ENCODE data around the gene LAMTOR1. TPM values are rescaled to one million over a fixed set of nuclear protein-coding genes. Genes with fewer than 3 reads are reported as not detected.

Gene LAMTOR1
- total and polyA plus RNA-seq, 2 donors (not counting 1 experiment from before 2014, with no cell fraction given), result 71.0 to 104 TPM

- H3K9me3 Mint-ChIP-seq (ENCODE audit: insufficient read depth), result no peaks in the 10 kb centered on the region
- Histone ChIP-seq H3K36me3 (replicated peaks in 1 of 2; ENCODE audit: control extremely low read depth in 1 of 2, control insufficient read depth in 1 of 2, extremely low read depth in 1 of 2, insufficient read depth in 2 of 2, low read length in 1 of 2) (peaks cover 0 to 3% of the 10 kb centered on the region in 2 experiments), H3K4me1 (ENCODE audit: control insufficient read depth in 2 of 2, insufficient read depth in 2 of 2, low read length in 2 of 2) (peaks cover 20 to 22% of the 10 kb centered on the region in 2 donors), H3K27ac (ENCODE audit: low read length in 2 of 2) (no peak overlapping the region), H3K4me2 (replicated peaks; ENCODE audit: low read depth, low read length, poor library complexity, severe bottlenecking) (no peak overlapping the region), H3K9ac (ENCODE audit: low read length) (no peak overlapping the region), H3K79me2 (ENCODE audit: control insufficient read depth, insufficient read depth, low read length) (peaks cover 74% of the 10 kb centered on the region), H4K20me1 (ENCODE audit: control insufficient read depth, insufficient read depth, low read length, poor library complexity, severe bottlenecking) (no peaks in the 10 kb centered on the region), H3K9me3 (ENCODE audit: control extremely low read depth in 1 of 3, control insufficient read depth in 2 of 3, insufficient read depth in 1 of 3, low read length in 2 of 3) (no peaks in the 10 kb centered on the region), H2AFZ (ENCODE audit: insufficient read depth, low read depth, low read length, poor library complexity, severe bottlenecking) (no peak overlapping the region), H3K27me3 (replicated peaks in 1 of 4; ENCODE audit: control extremely low read depth in 1 of 4, control insufficient read depth in 3 of 4, insufficient read depth in 4 of 4, low read length in 3 of 4) (no peaks in the 10 kb centered on the region), H3K4me3 (ENCODE audit: control extremely low read depth in 1 of 5, extremely low read depth in 1 of 5, insufficient read depth in 1 of 5, low read depth in 2 of 5, low read length in 4 of 5) (no peak overlapping the region)
- TF ChIP-seq EZH2 (IDR thresholded peaks at IDR 0.05; ENCODE audit: borderline replicate concordance, insufficient read depth, low read depth, low read length, poor library complexity, severe bottlenecking) (no peak), CTCF (IDR thresholded peaks at IDR 0.05) (no peak)
- no peak for ATAC-seq (ENCODE audit: low read depth)
- peaks cover 21% of the 10 kb centered on the region for H3K4me1 Mint-ChIP-seq
- CTCF ChIA-PET, result interaction anchor here (0.7 to 2.3 kb wide), 3 partner anchors 10 to 27 kb away, joined by 3 to 6 read pairs (median 3); no protein-coding TSS in a partner anchor
- 96% methylated on average over 3 of the region's 3 CpGs for WGBS (ENCODE audit: insufficient coverage)
- DNase-seq, result no peak
- H3K27me3 Mint-ChIP-seq, result no peaks in the 10 kb centered on the region
- POLR2A ChIA-PET, result no interaction called here
- no peak overlapping the region for H3K4me3 Mint-ChIP-seq
- intact Hi-C loops (cut with micrococcal nuclease), result no loop called here
- H3K27ac Mint-ChIP-seq, result no peak overlapping the region
Measured at GRCh38 chr11:72072348-72072747, 30.7 kb downstream of the LAMTOR1 start.

- H3K4me3 Mint-ChIP-seq, result no peak overlapping the region
- H3K27ac Mint-ChIP-seq, result no peak overlapping the region
- CTCF ChIA-PET, result interaction anchor here (2.3 kb wide), 1 partner anchor 8 kb away, joined by 6 read pairs; no protein-coding TSS in a partner anchor
Measured at GRCh38 chr11:72070491-72070890, 32.6 kb downstream of the LAMTOR1 start.

More at GRCh38 chr11:72070491-72070890, 32.6 kb downstream of the LAMTOR1 start:
- Histone ChIP-seq H3K9ac (ENCODE audit: low read length) (no peak overlapping the region), H3K27ac (ENCODE audit: low read length in 2 of 2) (peak overlapping the region in 1 of 2 donors; percentile 12), H3K4me2 (replicated peaks; ENCODE audit: low read depth, low read length, poor library complexity, severe bottlenecking) (no peak overlapping the region), H3K36me3 (replicated peaks in 1 of 2; ENCODE audit: control extremely low read depth in 1 of 2, control insufficient read depth in 1 of 2, extremely low read depth in 1 of 2, insufficient read depth in 2 of 2, low read length in 1 of 2) (peaks cover 0 to 3% of the 10 kb centered on the region in 2 experiments), H3K27me3 (replicated peaks in 1 of 4; ENCODE audit: control extremely low read depth in 1 of 4, control insufficient read depth in 3 of 4, insufficient read depth in 4 of 4, low read length in 3 of 4) (no peaks in the 10 kb centered on the region), H3K79me2 (ENCODE audit: control insufficient read depth, insufficient read depth, low read length) (peaks cover 64% of the 10 kb centered on the region), H2AFZ (ENCODE audit: insufficient read depth, low read depth, low read length, poor library complexity, severe bottlenecking) (no peak overlapping the region), H3K4me1 (ENCODE audit: control insufficient read depth in 2 of 2, insufficient read depth in 2 of 2, low read length in 2 of 2) (peaks cover 16 to 22% of the 10 kb centered on the region in 2 donors), H3K4me3 (ENCODE audit: control extremely low read depth in 1 of 5, extremely low read depth in 1 of 5, insufficient read depth in 1 of 5, low read depth in 2 of 5, low read length in 4 of 5) (no peak overlapping the region), H4K20me1 (ENCODE audit: control insufficient read depth, insufficient read depth, low read length, poor library complexity, severe bottlenecking) (no peaks in the 10 kb centered on the region), H3K9me3 (ENCODE audit: control extremely low read depth in 1 of 3, control insufficient read depth in 2 of 3, insufficient read depth in 1 of 3, low read length in 2 of 3) (no peaks in the 10 kb centered on the region)
- POLR2A ChIA-PET, result no interaction called here
- Mint-ChIP-seq H3K27me3 (no peaks in the 10 kb centered on the region), H3K9me3 (ENCODE audit: insufficient read depth) (no peaks in the 10 kb centered on the region), H3K4me1 (peaks cover 14% of the 10 kb centered on the region)
- ATAC-seq (ENCODE audit: low read depth), result no peak
- DNase-seq, result no peak
- intact Hi-C loops (cut with micrococcal nuclease), result no loop called here
- WGBS (ENCODE audit: insufficient coverage), result 79% methylated on average over 4 of the region's 7 CpGs
- TF ChIP-seq CTCF (IDR thresholded peaks at IDR 0.05) (no peak), EZH2 (IDR thresholded peaks at IDR 0.05; ENCODE audit: borderline replicate concordance, insufficient read depth, low read depth, low read length, poor library complexity, severe bottlenecking) (no peak)

Data from B cell (primary cell).